Measurements from ENCODE around the gene CDH4.

The CDH4 gene

DNA sequence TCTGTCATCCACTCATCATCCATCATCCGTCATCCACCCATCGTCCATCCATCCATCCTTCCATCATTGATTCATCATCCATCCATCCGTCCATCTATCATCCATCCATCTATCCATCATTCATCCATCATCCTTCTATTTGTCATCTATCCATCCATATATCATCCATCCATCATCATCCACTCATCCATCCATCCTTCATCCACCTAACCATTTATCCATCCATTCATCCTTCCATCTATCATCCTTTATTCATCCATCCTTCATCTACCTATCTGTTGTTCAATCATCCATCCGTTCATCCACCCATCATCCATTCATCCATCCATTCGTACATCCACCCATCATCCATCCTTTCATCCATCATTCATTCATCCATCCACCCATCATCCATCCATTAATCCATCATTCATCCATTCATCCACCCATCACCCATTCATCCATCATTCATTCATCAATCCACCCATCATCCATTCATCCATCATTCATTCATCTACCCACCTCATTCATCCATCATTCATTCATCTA, 266.4 kb downstream of the CDH4 start:
- no peak for DNase-seq (ENCODE audit: low spot score)

GRCh38 chr20:61519488-61519887, 267.4 kb downstream of the CDH4 start:
- no peak for DNase-seq (ENCODE audit: low spot score)

GRCh38 chr20:61520076-61520892, 268.2 kb downstream of the CDH4 start:
- no peak for DNase-seq (ENCODE audit: low spot score)

DNA sequence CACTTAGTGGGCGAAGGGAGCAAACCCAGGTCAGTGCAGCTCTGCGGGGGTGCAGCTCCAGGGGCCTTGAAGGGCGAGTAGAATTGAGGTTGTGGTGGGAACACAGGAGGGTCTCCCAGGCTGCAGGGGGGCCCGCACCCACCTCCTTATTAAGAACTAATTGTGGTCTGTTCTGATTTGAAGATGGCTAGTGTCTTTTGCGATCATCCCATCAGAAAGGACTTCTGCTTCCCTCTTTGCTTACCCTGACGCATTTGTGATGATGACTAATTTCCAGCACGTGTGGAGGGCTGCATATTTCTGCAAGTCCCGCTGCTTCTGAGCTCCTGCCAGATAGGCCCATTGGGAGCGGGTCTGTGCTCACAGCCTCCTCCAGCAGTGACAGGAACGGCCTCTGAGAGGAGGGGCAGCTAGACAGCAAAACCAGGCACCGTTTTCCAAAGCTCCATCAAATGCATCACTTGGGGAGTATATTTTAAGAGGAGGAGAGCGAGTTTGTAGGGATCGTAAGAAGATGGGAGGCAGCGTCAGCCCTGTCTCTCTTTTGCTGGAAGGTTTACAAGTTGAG, 268.9 kb downstream of the CDH4 start:
- DNase-seq (ENCODE audit: low spot score) = no peak

DNA sequence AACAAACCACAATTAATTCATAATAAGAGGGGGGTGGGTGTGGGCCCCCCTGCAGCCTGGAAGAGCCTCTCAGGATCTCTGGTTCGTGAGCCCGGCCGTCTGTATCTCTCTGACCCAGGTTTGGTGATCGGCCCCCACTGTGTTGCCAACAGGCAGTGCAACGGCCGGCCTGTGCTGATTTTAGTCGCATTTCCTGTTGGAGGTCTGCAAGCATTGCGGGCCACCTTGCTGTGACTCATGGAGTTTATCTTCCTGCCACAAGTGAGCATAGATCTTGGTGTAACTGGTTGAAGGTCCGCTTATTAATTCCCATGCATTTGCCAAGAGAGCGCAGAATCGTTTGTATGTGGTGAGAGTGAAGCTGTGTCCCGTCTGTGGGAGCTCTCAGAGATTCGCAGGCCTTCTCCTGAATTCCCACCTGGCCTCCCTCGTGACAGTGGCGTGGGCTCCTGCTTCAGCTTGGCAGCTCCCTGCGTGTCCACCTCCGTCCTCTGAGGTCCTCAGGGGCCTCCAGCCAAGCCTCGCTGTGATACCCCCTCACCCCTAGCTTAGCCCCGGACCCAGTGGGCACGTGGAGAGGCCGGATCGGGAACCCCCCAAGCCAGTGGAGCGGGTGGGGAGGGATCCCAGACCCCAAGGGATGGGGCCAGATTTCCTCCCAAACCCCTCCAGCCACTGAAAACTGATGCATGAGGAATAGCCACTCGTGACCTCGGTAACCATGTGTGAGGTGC, 269.8 kb downstream of the CDH4 start:
- no peak for DNase-seq (ENCODE audit: low spot score)

DNA sequence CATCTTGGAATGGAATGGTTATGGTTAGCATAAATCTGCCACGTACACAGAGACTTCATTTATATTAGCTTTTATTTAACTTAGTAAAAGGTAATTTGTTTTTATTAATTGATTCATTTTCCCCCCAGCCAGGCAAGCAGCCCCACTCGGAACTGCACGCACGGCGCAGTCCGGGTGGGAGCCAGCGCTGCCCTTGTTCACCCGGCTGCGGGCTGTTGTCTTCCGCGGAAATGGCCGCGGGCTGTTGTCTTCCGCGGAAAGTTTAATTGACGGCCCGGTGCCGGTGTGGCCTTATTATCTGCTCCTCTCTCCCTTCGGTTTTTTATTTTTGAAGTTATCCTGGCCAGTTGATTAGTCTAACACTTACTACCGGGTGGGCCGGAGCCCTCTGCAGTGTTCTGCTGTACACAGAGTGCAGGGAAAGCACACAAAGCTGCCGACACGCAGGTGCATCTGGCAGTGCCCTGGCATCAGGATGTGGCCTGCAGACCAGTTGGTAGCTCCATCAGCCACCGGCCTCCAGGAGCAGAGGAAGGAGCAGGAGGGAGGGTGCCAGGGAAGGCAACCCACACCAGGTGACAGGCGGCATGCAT, 270.5 kb downstream of the CDH4 start:
- no peak for DNase-seq (ENCODE audit: low spot score)

DNA sequence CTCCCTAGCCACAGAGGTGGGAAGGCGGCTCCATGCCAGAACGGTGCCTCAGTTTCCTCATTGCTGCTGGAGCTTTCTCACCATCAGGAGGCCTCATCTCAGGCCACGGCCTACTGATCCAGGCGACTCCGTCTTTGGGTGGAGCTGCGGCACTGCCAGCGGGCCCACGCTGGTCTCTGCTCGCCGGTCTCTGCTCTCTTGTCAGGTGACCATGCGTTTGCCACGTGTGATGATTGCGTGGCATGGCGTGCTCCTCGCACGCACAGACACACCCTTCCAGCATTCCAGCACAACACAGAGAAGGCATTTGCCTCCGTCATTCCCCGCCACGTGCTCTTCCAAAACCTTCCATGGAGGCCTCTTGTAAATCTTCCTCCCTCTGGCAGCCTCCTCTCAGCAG, 271.1 kb downstream of the CDH4 start:
- DNase-seq (ENCODE audit: low spot score) = no peak

DNA sequence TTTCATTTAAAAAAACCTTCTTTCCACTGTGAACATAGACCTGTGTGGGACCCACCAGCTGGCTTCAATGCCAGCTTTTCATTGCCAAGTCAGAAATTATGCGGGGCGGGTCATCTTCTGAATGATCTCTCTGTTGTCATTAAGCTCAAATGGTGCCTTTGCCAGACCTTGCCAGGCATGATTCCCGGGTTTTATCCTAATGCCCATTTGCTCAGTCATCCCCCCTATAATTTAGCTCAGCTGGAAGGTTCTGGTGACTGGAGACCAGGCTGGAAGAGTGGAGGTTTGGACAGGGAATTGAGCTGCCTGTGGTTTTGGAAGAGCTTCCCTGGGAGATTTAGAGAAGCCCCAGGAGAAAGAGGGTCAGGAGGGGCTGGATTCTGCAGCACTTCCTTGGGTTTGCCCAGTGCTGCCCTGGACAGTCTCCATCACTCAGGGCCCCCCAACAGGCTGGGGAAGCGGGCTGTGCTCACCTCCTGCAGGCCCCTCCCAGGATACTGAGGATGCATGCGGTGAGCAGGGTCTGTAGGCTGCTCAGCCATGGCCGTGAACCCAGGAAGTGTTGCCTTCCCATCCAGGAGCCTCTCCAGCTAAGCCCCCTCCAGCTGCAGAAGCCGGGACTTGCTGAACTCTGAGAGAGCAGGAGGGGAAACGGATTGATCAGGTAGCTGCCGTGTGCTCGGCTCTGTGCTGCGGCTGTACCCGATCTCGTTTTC, 273.0 kb downstream of the CDH4 start:
- no peak for DNase-seq (ENCODE audit: low spot score)

GRCh38 chr20:61525781-61526431, 273.8 kb downstream of the CDH4 start:
- DNase-seq (ENCODE audit: low spot score) = no peak

DNA sequence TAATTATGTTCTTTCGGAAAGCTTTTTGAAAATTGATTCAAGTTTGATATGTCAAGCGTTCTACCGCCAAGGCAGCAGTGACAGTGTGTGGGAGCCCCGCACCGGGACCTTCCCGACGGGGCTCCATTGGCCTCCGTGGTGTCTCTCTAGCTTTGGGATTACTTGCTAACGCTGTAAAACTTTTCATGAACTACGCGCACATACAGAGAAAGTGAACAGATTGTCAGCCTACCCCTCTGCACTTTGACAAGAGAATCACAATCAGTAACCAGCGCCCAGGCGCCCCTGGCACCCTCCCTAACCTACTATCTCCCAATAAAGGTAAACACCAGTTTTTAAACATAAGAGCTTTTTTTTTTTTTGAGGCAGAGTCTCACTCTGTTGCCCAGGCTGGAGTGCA, 274.8 kb downstream of the CDH4 start:
- DNase-seq (ENCODE audit: low spot score) = no peak

DNA sequence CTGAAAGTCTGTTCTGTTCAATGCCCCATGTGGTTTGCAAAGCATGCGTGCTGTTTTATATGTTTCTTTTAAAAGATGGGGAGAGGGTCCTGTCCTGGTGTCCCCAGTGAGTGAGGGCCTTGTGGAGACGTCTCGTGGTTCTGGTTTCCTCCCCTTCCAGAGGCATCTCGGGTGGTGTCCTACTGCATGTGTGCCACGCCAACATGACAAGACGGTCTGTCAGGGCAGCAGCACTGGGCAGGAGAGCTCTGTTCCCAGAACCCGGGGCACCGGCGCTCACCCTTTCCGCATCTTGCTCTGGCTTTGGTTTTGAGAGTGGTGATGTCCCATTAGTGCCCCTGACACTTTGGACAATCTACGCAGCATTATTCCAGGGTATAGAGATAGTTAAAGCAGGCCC, 275.6 kb downstream of the CDH4 start:
- DNase-seq (ENCODE audit: low spot score) = no peak

- no peak for DNase-seq (ENCODE audit: low spot score)
Measured at GRCh38 chr20:61528591-61528990, 276.5 kb downstream of the CDH4 start.

DNA sequence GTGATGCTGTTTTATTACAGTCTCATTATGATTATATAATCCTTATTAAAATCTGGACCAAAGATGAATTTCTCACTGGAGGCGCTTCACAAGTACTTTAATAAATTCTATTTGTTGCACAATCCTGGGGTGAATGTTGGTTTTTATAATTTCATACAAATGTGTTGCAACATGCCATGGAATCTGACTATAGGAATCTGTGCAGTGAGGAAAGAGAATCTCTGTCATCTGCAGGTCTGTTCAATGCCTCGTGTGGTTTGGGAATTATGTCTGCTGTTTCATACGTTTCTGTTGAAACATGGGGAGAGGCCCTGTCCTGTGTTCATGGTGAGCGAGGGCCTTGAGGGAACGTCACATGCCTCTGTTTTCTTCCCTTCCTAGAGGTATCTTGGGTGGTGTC, 277.3 kb downstream of the CDH4 start:
- DNase-seq (ENCODE audit: low spot score) = no peak

GRCh38 chr20:61531553-61532345, 279.7 kb downstream of the CDH4 start:
- DNase-seq (ENCODE audit: low spot score) = no peak

DNA sequence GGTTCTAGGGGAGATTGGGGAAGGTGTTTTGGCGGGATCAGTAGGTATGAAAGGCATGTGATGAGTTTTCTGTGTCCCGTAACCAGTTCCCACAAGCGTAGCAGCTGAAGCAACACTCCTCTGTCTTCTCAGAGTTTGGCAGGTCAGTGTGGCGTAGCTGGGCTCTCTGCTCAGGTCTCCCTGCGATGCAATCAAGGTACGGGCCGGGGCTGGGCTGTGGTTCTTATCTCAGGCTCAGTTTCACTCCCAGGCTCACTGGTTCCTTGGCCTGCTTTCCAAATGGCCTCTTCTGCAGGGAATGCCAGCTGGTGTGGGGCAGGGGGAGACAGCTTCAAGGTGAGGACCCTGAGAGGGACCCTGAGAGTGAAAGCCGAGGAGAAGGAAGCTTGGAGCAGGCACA, 280.7 kb downstream of the CDH4 start:
- no peak for DNase-seq (ENCODE audit: low spot score)

- no peak for DNase-seq (ENCODE audit: low spot score)
Measured at GRCh38 chr20:61533231-61533631, 281.2 kb downstream of the CDH4 start.

GRCh38 chr20:61534346-61534745, 282.3 kb downstream of the CDH4 start:
- no peak for DNase-seq (ENCODE audit: low spot score)

DNA sequence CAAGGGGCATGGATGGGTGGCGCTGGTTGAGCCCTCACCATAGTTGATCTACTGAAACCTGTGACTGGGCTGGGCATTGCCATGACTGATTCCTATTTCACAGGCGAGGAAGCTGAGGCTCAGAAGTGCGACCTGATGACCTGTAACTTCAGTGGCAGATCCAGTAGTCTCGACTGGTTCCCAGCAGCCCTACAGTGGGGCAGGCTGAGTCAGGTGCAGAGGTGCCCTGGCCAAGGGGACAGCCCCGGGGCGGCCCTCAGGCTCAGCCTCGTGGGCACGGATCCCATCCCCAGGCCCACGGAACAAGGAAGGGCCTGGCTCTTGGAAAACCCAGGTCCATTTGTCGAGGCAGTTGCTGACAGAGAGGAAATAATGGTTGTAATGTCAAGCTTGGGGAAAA, 283.0 kb downstream of the CDH4 start:
- no peak for DNase-seq (ENCODE audit: low spot score)

GRCh38 chr20:61535536-61535935, 283.5 kb downstream of the CDH4 start:
- no peak for DNase-seq (ENCODE audit: low spot score)

DNA sequence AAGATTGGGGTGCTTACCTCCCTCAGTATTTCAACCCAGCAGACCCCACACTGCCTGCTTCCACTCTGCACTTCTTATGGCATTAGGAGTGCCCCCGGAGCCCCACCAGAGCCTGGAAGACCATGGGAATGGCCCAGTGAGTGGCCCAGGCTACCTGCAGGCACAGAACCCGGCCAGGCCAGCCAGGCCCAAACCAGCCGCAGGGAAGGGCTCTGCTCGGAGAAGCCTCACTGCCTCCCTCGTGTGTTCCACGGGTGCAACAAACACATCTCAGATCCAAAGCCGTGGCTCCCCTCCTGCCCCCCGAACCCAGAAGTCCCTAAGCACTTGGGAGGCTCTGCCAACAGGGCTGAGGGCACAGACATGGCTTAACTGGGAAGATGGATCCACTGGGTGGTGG, 283.9 kb downstream of the CDH4 start:
- no peak for DNase-seq (ENCODE audit: low spot score)

GRCh38 chr20:61536671-61537070, 284.6 kb downstream of the CDH4 start:
- DNase-seq (ENCODE audit: low spot score) = no peak
